ENCODE results near the gene CARMIL1.

The CARMIL1 gene

DNA sequence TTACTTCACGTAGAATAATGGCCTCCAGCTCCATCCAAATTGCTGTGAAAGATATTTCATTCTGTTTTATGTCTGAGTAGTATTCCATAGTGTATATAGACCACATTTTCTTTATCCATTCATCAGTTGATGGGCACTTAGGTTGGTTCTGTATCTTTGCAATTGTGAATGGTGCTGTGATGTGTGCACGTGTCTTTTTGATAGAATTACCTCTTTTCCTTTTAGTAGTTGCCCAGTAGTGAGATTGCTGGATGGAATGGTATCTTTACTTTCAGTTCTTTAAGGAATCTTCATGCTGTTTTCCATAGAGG, 91.8 kb downstream of the CARMIL1 start:
- TF ChIP-seq, protein P1, sequence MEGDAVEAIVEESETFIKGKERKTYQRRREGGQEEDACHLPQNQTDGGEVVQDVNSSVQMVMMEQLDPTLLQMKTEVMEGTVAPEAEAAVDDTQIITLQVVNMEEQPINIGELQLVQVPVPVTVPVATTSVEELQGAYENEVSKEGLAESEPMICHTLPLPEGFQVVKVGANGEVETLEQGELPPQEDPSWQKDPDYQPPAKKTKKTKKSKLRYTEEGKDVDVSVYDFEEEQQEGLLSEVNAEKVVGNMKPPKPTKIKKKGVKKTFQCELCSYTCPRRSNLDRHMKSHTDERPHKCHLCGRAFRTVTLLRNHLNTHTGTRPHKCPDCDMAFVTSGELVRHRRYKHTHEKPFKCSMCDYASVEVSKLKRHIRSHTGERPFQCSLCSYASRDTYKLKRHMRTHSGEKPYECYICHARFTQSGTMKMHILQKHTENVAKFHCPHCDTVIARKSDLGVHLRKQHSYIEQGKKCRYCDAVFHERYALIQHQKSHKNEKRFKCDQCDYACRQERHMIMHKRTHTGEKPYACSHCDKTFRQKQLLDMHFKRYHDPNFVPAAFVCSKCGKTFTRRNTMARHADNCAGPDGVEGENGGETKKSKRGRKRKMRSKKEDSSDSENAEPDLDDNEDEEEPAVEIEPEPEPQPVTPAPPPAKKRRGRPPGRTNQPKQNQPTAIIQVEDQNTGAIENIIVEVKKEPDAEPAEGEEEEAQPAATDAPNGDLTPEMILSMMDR (conservative IDR thresholded peaks at IDR 0.05; ENCODE audit: low read length): no peak
- TF ChIP-seq EZH2phosphoT487 (IDR thresholded peaks at IDR 0.05; ENCODE audit: borderline replicate concordance): no peak
- Histone ChIP-seq H3K27me3 (ENCODE audit: insufficient read depth, low read length, poor library complexity, severe bottlenecking) (no peaks in the 10 kb centered on the region), H2AFZ (ENCODE audit: low read length) (no peak overlapping the region), H3K4me1 (ENCODE audit: insufficient read depth, low read length, poor library complexity, severe bottlenecking) (peaks cover 39% of the 10 kb centered on the region), H4K20me1 (ENCODE audit: insufficient read depth, low read length, poor library complexity, severe bottlenecking) (no peaks in the 10 kb centered on the region), H3K4me3 (ENCODE audit: low read length, poor library complexity, severe bottlenecking) (no peak overlapping the region), H3K9me2 (replicated peaks; ENCODE audit: low read depth, low read length) (no peaks in the 10 kb centered on the region), H3K9ac (ENCODE audit: low read depth, low read length, poor library complexity, severe bottlenecking) (no peak overlapping the region), H3F3A (ENCODE audit: low read depth) (no peaks in the 10 kb centered on the region), H3K9me3 (ENCODE audit: insufficient read depth, low read depth, low read length) (no peaks in the 10 kb centered on the region), H3K36me3 (ENCODE audit: insufficient read depth, low read length) (no peaks in the 10 kb centered on the region), H3K79me2 (ENCODE audit: insufficient read depth, low read length) (peaks cover 30% of the 10 kb centered on the region), H3K4me2 (ENCODE audit: low read depth, low read length, poor library complexity, severe bottlenecking) (no peak overlapping the region)

- Histone ChIP-seq H3K79me2 (ENCODE audit: insufficient read depth, low read length) (peaks cover 22% of the 10 kb centered on the region), H3K9ac (ENCODE audit: low read depth, low read length, poor library complexity, severe bottlenecking) (no peak overlapping the region), H3K4me3 (ENCODE audit: low read length, poor library complexity, severe bottlenecking) (no peak overlapping the region), H3K27me3 (ENCODE audit: insufficient read depth, low read length, poor library complexity, severe bottlenecking) (no peaks in the 10 kb centered on the region), H3K4me1 (ENCODE audit: insufficient read depth, low read length, poor library complexity, severe bottlenecking) (peaks cover 8% of the 10 kb centered on the region), H3K9me3 (ENCODE audit: insufficient read depth, low read depth, low read length) (no peaks in the 10 kb centered on the region), H3K4me2 (ENCODE audit: low read depth, low read length, poor library complexity, severe bottlenecking) (no peak overlapping the region), H3K9me2 (replicated peaks; ENCODE audit: low read depth, low read length) (no peaks in the 10 kb centered on the region), H4K20me1 (ENCODE audit: insufficient read depth, low read length, poor library complexity, severe bottlenecking) (no peaks in the 10 kb centered on the region), H3K36me3 (ENCODE audit: insufficient read depth, low read length) (no peaks in the 10 kb centered on the region), H2AFZ (ENCODE audit: low read length) (no peak overlapping the region), H3F3A (ENCODE audit: low read depth) (no peaks in the 10 kb centered on the region)
- TF ChIP-seq EZH2phosphoT487 (IDR thresholded peaks at IDR 0.05; ENCODE audit: borderline replicate concordance): no peak
- TF ChIP-seq, protein P1 (conservative IDR thresholded peaks at IDR 0.05; ENCODE audit: low read length): no peak
Measured at GRCh38 chr6:25375125-25375524, 96.0 kb downstream of the CARMIL1 start.

DNA sequence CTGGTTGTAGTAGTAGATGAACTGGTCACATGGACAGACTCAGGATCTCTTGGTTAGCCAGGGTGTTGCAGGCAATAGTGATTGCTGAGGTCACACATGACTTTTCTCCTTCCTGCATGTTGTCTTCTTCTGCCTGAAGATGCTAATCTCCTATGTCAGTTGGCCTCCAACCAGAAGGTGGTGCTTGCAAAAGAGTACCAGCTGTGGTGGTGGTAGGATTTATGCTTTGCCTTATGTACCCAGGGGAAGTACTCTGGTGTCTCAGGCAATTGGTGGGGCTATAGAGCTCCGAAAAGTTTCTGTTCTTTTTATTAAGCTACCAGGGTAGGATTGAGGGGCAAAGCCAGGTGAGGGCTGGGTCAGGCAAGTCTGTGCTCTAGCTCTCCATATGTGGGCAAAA, 98.5 kb downstream of the CARMIL1 start:
- Histone ChIP-seq H3K4me1 (ENCODE audit: insufficient read depth, low read length, poor library complexity, severe bottlenecking) (peaks cover 5% of the 10 kb centered on the region), H4K20me1 (ENCODE audit: insufficient read depth, low read length, poor library complexity, severe bottlenecking) (no peaks in the 10 kb centered on the region), H3K4me2 (ENCODE audit: low read depth, low read length, poor library complexity, severe bottlenecking) (no peak overlapping the region), H3K79me2 (ENCODE audit: insufficient read depth, low read length) (peaks cover 20% of the 10 kb centered on the region), H3K9me3 (ENCODE audit: insufficient read depth, low read depth, low read length) (no peaks in the 10 kb centered on the region), H3K36me3 (ENCODE audit: insufficient read depth, low read length) (no peaks in the 10 kb centered on the region), H3K9me2 (replicated peaks; ENCODE audit: low read depth, low read length) (no peaks in the 10 kb centered on the region), H3K9ac (ENCODE audit: low read depth, low read length, poor library complexity, severe bottlenecking) (no peak overlapping the region), H2AFZ (ENCODE audit: low read length) (no peak overlapping the region), H3K4me3 (ENCODE audit: low read length, poor library complexity, severe bottlenecking) (no peak overlapping the region), H3K27me3 (ENCODE audit: insufficient read depth, low read length, poor library complexity, severe bottlenecking) (no peaks in the 10 kb centered on the region), H3F3A (ENCODE audit: low read depth) (no peaks in the 10 kb centered on the region)
- no peak for TF ChIP-seq EZH2phosphoT487 (IDR thresholded peaks at IDR 0.05; ENCODE audit: borderline replicate concordance)
- TF ChIP-seq, protein P1 (conservative IDR thresholded peaks at IDR 0.05; ENCODE audit: low read length): peak; percentile 28
